Epithelial cell of proximal tubule (primary cell): ENCODE measurements around the gene CNTN5. TPM values are rescaled to one million over a fixed set of nuclear protein-coding genes. Genes with fewer than 3 reads are reported as not detected.

Experiments used
- DNase-seq: peaks from one replicate; pipeline ENCODE4 v3.0.0-alpha.2; 2011; ENCODE audit warnings: low read depth
- H3K4me3 ChIP-seq: 2 replicates; pipeline ENCODE4 v1.5.1; 2011; ENCODE audit warnings: low read depth, mild to moderate bottlenecking, low read length
- CTCF ChIP-seq: conservative IDR thresholded peaks from 2 replicates; pipeline ENCODE4 v1.5.1; 2012; ENCODE audit warnings: low read depth, mild to moderate bottlenecking, low read length
- total RNA-seq: library from RNA; depleted of rRNA; stranded (reverse); fragments of >200 nt; gene quantifications from 2 replicates; pipeline ENCODE4 v1.2.3, GENCODE V29; 2015

Gene CNTN5
- total RNA-seq, 1 donor from 2014 or later: not detected

- no peak overlapping the region for H3K4me3 ChIP-seq
- no peak for TF ChIP-seq CTCF
- no peak for DNase-seq
These were observed 142.1 kb downstream of the CNTN5 start for GRCh38 chr11:99162819-99163218.

GRCh38 chr11:99170591-99170990 is 149.8 kb downstream of the CNTN5 start:
- no peak overlapping the region for H3K4me3 ChIP-seq
- no peak for DNase-seq
- TF ChIP-seq CTCF: no peak

- no peak overlapping the region for H3K4me3 ChIP-seq
- DNase-seq: no peak
- no peak for TF ChIP-seq CTCF
These were observed 150.6 kb downstream of the CNTN5 start for GRCh38 chr11:99171330-99171729.

- no peak overlapping the region for H3K4me3 ChIP-seq
- TF ChIP-seq CTCF: no peak
- DNase-seq: no peak
These were observed 155.7 kb downstream of the CNTN5 start for GRCh38 chr11:99176430-99176829.

GRCh38 chr11:99177446-99177845 is 156.7 kb downstream of the CNTN5 start:
- H3K4me3 ChIP-seq: no peak overlapping the region
- no peak for TF ChIP-seq CTCF
- DNase-seq: no peak

- TF ChIP-seq CTCF: no peak
- H3K4me3 ChIP-seq: no peak overlapping the region
- DNase-seq: no peak
These were observed 163.4 kb downstream of the CNTN5 start for GRCh38 chr11:99184146-99184545.

- no peak for TF ChIP-seq CTCF
- no peak for DNase-seq
- H3K4me3 ChIP-seq: no peak overlapping the region
These were observed 167.5 kb downstream of the CNTN5 start for GRCh38 chr11:99188221-99188620.
